Smooth muscle cell (in vitro differentiated cells): Measurements from ENCODE around the gene C3orf22. TPM values are rescaled to one million over a fixed set of nuclear protein-coding genes. Genes with fewer than 3 reads are reported as not detected.

ENCODE experiments used
- DNase-seq: peaks from one replicate; lab custom pipeline; 2025; ENCODE audit not compliant: unreplicated experiment; lab: John Stamatoyannopoulos, UW
- H2AFZ ChIP-seq: fragments of 200-600 bp; sonication (generic); 2 replicates; pipeline ENCODE4 v1.6.0; 2016; ENCODE audit warnings: antibody characterized with exemption, low read depth, mild to moderate bottlenecking
- H3F3A ChIP-seq: fragments of 200-600 bp; sonication (generic); 2 replicates; pipeline ENCODE4 v1.6.0; 2017; ENCODE audit warnings: antibody characterized with exemption, low read depth
- H3K27ac ChIP-seq: fragments of 200-600 bp; sonication (generic); 2 replicates; pipeline ENCODE4 v1.5.1; 2016; ENCODE audit warnings: low read depth, mild to moderate bottlenecking
- H3K27me3 ChIP-seq: fragments of 200-600 bp; sonication (generic); 2 replicates; pipeline ENCODE4 v1.6.1; 2016; ENCODE audit warnings: low read depth, mild to moderate bottlenecking
- H3K36me3 ChIP-seq: fragments of 200-600 bp; sonication (generic); 2 replicates; pipeline ENCODE4 v1.5.1; 2016; ENCODE audit warnings: low read depth
- H3K4me1 ChIP-seq: fragments of 200-600 bp; sonication (generic); 2 replicates; pipeline ENCODE4 v1.5.1; 2016; ENCODE audit warnings: low read depth
- H3K4me2 ChIP-seq: fragments of 200-600 bp; sonication (generic); 2 replicates; pipeline ENCODE4 v1.6.0; 2016; ENCODE audit warnings: mild to moderate bottlenecking
- H3K4me3 ChIP-seq: fragments of 200-600 bp; sonication (generic); 2 replicates; pipeline ENCODE4 v1.5.1; 2016; ENCODE audit warnings: mild to moderate bottlenecking
- H3K79me2 ChIP-seq: fragments of 200-600 bp; sonication (generic); 2 replicates; pipeline ENCODE4 v1.6.0; 2016; ENCODE audit warnings: low read depth, mild to moderate bottlenecking
- H3K9ac ChIP-seq: fragments of 200-600 bp; sonication (generic); 2 replicates; pipeline ENCODE4 v1.6.0; 2016; ENCODE audit warnings: low read depth
- H3K9me3 ChIP-seq: fragments of 200-600 bp; sonication (generic); replicated peaks from 2 replicates; pipeline ENCODE4 v1.5.1; 2016; ENCODE audit warnings: low read depth
- H4K20me1 ChIP-seq: fragments of 200-600 bp; sonication (generic); 2 replicates; pipeline ENCODE4 v1.6.0; 2016; ENCODE audit warnings: low read depth
- WGBS: methylation state at CpG from one replicate; pipeline ENCODE4 v1.1.7; 2016; ENCODE audit warnings: low lambda C conversion rate; 5-methylcytosine and 5-hydroxymethylcytosine counted together
- polyA plus RNA-seq: library from polyadenylated mRNA; unstranded; fragments of >200 nt; fragmentation: Nextera tagmentation; extraction: Ambion mirVana; gene quantifications from 2 replicates; pipeline ENCODE4 v1.2.1, GENCODE V29; 2016
- total RNA-seq: library from RNA; depleted of rRNA; stranded (reverse); fragments of >200 nt; gene quantifications from 2 replicates; pipeline ENCODE4 v1.2.3, GENCODE V29; 2014
- TF ChIP-seq, protein P1 (sequence below): fragments of 200-600 bp; sonication (generic); IDR thresholded peaks from 2 replicates; pipeline ENCODE4 v1.5.1; 2017; ENCODE audit warnings: borderline replicate concordance, mild to moderate bottlenecking, antibody characterized with exemption; ENCODE audit not compliant: insufficient read depth, poor library complexity, severe bottlenecking

C3orf22 gene
- total and polyA plus RNA-seq, 2 experiments from 2014 or later: not detected

DNA sequence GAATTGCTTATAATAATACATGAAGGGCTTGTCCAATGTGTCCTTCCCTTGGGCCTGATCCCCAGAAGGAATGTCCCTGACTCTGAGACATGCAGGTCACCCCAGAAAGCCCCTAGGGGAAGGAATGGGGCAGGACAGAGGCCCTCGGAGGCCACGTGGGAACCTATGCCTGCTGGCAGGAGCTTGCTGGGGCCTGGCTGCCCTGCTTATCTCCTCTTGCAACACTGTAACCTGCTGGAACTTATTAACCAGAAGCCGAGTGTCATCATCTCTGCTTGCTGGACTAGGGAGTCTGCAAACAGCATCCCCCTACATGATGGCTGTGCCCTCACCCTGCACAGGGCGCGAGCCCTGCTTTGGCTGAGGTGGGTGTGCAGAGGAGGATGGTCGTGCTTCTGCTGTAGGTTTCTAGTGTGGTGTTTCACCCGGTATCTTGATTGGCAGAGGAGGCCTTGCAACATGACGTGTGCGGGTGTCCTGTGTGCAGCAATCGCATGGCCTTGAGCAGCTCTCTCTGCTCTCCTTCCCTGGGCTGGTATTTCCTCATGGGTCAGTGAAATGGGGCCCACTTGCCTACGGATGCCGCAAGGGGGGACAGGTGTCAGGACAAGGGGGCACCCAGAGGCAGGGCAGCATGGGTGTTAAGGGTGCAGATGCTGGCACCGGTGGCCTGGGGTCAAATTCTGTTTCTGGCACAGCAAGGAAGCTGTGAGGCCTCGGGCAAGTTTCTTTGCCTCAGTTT lies 29.8 kb downstream of the C3orf22 start:
- H3K79me2 ChIP-seq: no peaks in the 10 kb centered on the region
- no peak overlapping the region for H3K27ac ChIP-seq
- H2AFZ ChIP-seq: no peak overlapping the region
- H3K4me1 ChIP-seq: no peaks in the 10 kb centered on the region
- H3K36me3 ChIP-seq: no peaks in the 10 kb centered on the region
- H4K20me1 ChIP-seq: no peaks in the 10 kb centered on the region
- TF ChIP-seq, protein P1, sequence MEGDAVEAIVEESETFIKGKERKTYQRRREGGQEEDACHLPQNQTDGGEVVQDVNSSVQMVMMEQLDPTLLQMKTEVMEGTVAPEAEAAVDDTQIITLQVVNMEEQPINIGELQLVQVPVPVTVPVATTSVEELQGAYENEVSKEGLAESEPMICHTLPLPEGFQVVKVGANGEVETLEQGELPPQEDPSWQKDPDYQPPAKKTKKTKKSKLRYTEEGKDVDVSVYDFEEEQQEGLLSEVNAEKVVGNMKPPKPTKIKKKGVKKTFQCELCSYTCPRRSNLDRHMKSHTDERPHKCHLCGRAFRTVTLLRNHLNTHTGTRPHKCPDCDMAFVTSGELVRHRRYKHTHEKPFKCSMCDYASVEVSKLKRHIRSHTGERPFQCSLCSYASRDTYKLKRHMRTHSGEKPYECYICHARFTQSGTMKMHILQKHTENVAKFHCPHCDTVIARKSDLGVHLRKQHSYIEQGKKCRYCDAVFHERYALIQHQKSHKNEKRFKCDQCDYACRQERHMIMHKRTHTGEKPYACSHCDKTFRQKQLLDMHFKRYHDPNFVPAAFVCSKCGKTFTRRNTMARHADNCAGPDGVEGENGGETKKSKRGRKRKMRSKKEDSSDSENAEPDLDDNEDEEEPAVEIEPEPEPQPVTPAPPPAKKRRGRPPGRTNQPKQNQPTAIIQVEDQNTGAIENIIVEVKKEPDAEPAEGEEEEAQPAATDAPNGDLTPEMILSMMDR: peak; percentile 39
- peak; percentile 23 for DNase-seq
- no peak overlapping the region for H3K9ac ChIP-seq
- WGBS: 60% methylated on average over 14 of the region's 14 CpGs
- H3K27me3 ChIP-seq: peaks cover 29% of the 10 kb centered on the region
- no peak overlapping the region for H3K4me3 ChIP-seq
- no peaks in the 10 kb centered on the region for H3F3A ChIP-seq
- no peak overlapping the region for H3K4me2 ChIP-seq
- H3K9me3 ChIP-seq: no peaks in the 10 kb centered on the region

DNA sequence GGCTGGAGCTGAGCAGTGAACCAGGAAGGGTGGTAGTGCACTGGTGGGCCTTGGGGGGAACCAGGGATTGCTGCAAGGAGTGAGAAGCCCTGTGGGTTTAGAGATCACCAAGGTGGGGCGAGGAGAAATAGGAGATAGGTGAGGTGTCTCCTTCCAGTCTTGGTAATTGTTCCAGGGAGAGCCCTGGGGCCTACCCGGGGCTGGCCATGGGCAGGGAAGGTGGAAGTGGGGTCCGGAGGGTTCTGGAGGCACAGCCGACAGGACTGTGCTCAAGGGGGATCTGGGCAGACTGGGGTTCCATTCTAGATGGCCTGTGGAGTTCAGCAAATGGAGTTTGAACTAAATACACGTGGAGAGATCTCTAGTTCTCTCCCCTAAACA lies 30.3 kb downstream of the C3orf22 start:
- Histone ChIP-seq H3K4me2 (no peak overlapping the region), H3K27me3 (peaks cover 29% of the 10 kb centered on the region), H2AFZ (no peak overlapping the region), H3F3A (no peaks in the 10 kb centered on the region), H3K9me3 (no peaks in the 10 kb centered on the region), H3K9ac (no peak overlapping the region), H3K27ac (no peak overlapping the region), H3K4me3 (no peak overlapping the region), H3K79me2 (no peaks in the 10 kb centered on the region), H3K36me3 (no peaks in the 10 kb centered on the region), H3K4me1 (no peaks in the 10 kb centered on the region), H4K20me1 (no peaks in the 10 kb centered on the region)
- no peak for DNase-seq
- 74% methylated on average over 5 of the region's 5 CpGs for WGBS
- TF ChIP-seq, protein P1: no peak

GRCh38 chr3:126527455-126528211 lies 31.1 kb downstream of the C3orf22 start:
- H3K4me3 ChIP-seq: no peak overlapping the region

More at GRCh38 chr3:126527455-126528211, 31.1 kb downstream of the C3orf22 start:
- Histone ChIP-seq H3K36me3 (no peaks in the 10 kb centered on the region), H3K4me2 (no peak overlapping the region), H2AFZ (no peak overlapping the region), H3K27me3 (peaks cover 29% of the 10 kb centered on the region), H3K79me2 (no peaks in the 10 kb centered on the region), H3F3A (no peaks in the 10 kb centered on the region), H3K27ac (no peak overlapping the region), H3K9me3 (no peaks in the 10 kb centered on the region), H4K20me1 (no peaks in the 10 kb centered on the region), H3K9ac (no peak overlapping the region), H3K4me1 (no peaks in the 10 kb centered on the region)
- WGBS: 75% methylated on average over 6 of the region's 6 CpGs
- TF ChIP-seq, protein P1: no peak
- no peak for DNase-seq
